Measurements from ENCODE around the gene TAF6L. TPM values are rescaled to one million over a fixed set of nuclear protein-coding genes. Genes with fewer than 3 reads are reported as not detected.

Gene TAF6L
- total and polyA plus RNA-seq, 9 of the 15 experiments (the other 6 are each of a cell fraction or from before 2014, with no cell fraction given) = 0.04 to 45.5 (median 20.8) TPM

GRCh38 chr11:62791501-62792201 is 20.5 kb downstream of the TAF6L start, which contains the start of gene TMEM223 (continued):
- TF ChIP-seq NR2C2 (CRISPR knock-in tag; IDR thresholded peaks at IDR 0.05) (no peak; the same call in 1 of the 2 replicates), NR2C2 (tag; IDR thresholded peaks at IDR 0.05) (peak; percentile 40; the same call in 1 of the 2 replicates), SPI1 (IDR thresholded peaks at IDR 0.05; ENCODE audit: borderline replicate concordance, low read depth, low read length) (0 out of 2 replicates have a peak, but pooled peaks have one; percentile 17), ZNF395 (CRISPR knock-in tag; IDR thresholded peaks at IDR 0.05) (no peak), ZNF668 (CRISPR knock-in tag; IDR thresholded peaks at IDR 0.05) (no peak), SMARCA4 (IDR thresholded peaks at IDR 0.05) (no peak), BCLAF1 (IDR thresholded peaks at IDR 0.05; ENCODE audit: borderline replicate concordance in 1 of 2, control insufficient read depth in 1 of 2, low read depth in 2 of 2, low read length in 1 of 2) (peak in 1 of 2 experiments; percentile 64; a peak in 1 of 4 replicates), GATA2 (CRISPR knock-in tag; IDR thresholded peaks at IDR 0.05) (no peak), CHD1 (IDR thresholded peaks at IDR 0.05; ENCODE audit: low read length) (peak; percentile 56), TEAD4 (IDR thresholded peaks at IDR 0.05; ENCODE audit: low read length) (0 out of 2 replicates have a peak, but pooled peaks have one; percentile 3), TEAD4 (CRISPR knock-in tag; IDR thresholded peaks at IDR 0.05; ENCODE audit: borderline replicate concordance) (no peak), HMGN3 (IDR thresholded peaks at IDR 0.05; ENCODE audit: borderline replicate concordance, extremely low read depth, insufficient read length, low read depth, low read length) (peak; percentile 91), EZH2 (IDR thresholded peaks at IDR 0.05; ENCODE audit: borderline replicate concordance, low read depth, low read length) (no peak), SP1 (CRISPR knock-in tag; IDR thresholded peaks at IDR 0.05) (peak; percentile 77), RNF2 (IDR thresholded peaks at IDR 0.05) (0 out of 2 replicates have a peak, but pooled peaks have one; percentile 42), KDM2B (CRISPR knock-in tag; IDR thresholded peaks at IDR 0.05) (no peak), SAP30 (IDR thresholded peaks at IDR 0.05; ENCODE audit: borderline replicate concordance, insufficient read depth, low read depth, low read length, poor library complexity, severe bottlenecking) (peak; percentile 88), ATF7 (IDR thresholded peaks at IDR 0.05) (peak; percentile 48), TAF1 (IDR thresholded peaks at IDR 0.05; ENCODE audit: control insufficient read depth, extremely low read depth, insufficient read depth, low read length, severe bottlenecking) (peak; percentile 84)
- TF ChIP-seq, protein P1, sequence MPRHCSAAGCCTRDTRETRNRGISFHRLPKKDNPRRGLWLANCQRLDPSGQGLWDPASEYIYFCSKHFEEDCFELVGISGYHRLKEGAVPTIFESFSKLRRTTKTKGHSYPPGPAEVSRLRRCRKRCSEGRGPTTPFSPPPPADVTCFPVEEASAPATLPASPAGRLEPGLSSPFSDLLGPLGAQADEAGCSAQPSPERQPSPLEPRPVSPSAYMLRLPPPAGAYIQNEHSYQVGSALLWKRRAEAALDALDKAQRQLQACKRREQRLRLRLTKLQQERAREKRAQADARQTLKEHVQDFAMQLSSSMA (CRISPR knock-in tag; IDR thresholded peaks at IDR 0.05) = peak; percentile 81
- TF ChIP-seq, protein P2, sequence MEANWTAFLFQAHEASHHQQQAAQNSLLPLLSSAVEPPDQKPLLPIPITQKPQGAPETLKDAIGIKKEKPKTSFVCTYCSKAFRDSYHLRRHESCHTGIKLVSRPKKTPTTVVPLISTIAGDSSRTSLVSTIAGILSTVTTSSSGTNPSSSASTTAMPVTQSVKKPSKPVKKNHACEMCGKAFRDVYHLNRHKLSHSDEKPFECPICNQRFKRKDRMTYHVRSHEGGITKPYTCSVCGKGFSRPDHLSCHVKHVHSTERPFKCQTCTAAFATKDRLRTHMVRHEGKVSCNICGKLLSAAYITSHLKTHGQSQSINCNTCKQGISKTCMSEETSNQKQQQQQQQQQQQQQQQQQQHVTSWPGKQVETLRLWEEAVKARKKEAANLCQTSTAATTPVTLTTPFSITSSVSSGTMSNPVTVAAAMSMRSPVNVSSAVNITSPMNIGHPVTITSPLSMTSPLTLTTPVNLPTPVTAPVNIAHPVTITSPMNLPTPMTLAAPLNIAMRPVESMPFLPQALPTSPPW (CRISPR knock-in tag; IDR thresholded peaks at IDR 0.05) = peak; percentile 90
